Muscle of leg (tissue), 16 donors: ENCODE data around the gene PPP1R12B. TPM values are rescaled to one million over a fixed set of nuclear protein-coding genes. Genes with fewer than 3 reads are reported as not detected.

Source experiments
- DNase-seq: peaks from one replicate; pipeline ENCODE4 v3.0.0; 2013
- H3K27ac ChIP-seq: one replicate; pipeline ENCODE4 v1.5.1; 2013; ENCODE audit warnings: mild to moderate bottlenecking, low read length, control low read depth
- H3K27me3 ChIP-seq: one replicate; pipeline ENCODE4 v1.6.1; 2013; ENCODE audit warnings: low read length; ENCODE audit not compliant: control insufficient read depth, insufficient read depth
- H3K36me3 ChIP-seq: one replicate; pipeline ENCODE4 v1.6.1; 2013; ENCODE audit warnings: low read length; ENCODE audit not compliant: control insufficient read depth, insufficient read depth
- H3K4me1 ChIP-seq: one replicate; pipeline ENCODE4 v1.6.1; 2013; ENCODE audit warnings: low read length; ENCODE audit not compliant: control insufficient read depth, insufficient read depth
- H3K4me3 ChIP-seq: one replicate; pipeline ENCODE4 v1.5.1; 2013; ENCODE audit warnings: low read length, control low read depth
- H3K9me3 ChIP-seq: replicated peaks from 2 replicates; pipeline ENCODE4 v1.6.1; 2013; ENCODE audit warnings: low read depth, low read length; ENCODE audit not compliant: control insufficient read depth
- WGBS: methylation state at CpG from one replicate; pipeline ENCODE4 v1.1.5; 2013; ENCODE audit warnings: missing lambda C conversion rate; ENCODE audit not compliant: insufficient coverage; 5-methylcytosine and 5-hydroxymethylcytosine counted together
- long read RNA-seq, 11 donors: transcript quantifications; one replicate each; lab custom pipeline, GENCODE V29; 2026
- polyA plus RNA-seq, 8 donors: library from polyadenylated mRNA; unstranded; fragments of 120-200 nt; gene quantifications; one replicate each; pipeline versions ENCODE4 v1.2.1 to v1.2.3, GENCODE V29; 2013; ENCODE audit warnings: inconsistent platforms in 1 of 8, low replicate concordance in 1 of 8; ENCODE audit not compliant: insufficient read length in 8 of 8, insufficient read depth in 1 of 8
- total RNA-seq: library from RNA; stranded (reverse); fragments of 120-200 nt; gene quantifications from one replicate; pipeline ENCODE4 v1.2.4, GENCODE V29; 2013

The PPP1R12B gene, protein sequence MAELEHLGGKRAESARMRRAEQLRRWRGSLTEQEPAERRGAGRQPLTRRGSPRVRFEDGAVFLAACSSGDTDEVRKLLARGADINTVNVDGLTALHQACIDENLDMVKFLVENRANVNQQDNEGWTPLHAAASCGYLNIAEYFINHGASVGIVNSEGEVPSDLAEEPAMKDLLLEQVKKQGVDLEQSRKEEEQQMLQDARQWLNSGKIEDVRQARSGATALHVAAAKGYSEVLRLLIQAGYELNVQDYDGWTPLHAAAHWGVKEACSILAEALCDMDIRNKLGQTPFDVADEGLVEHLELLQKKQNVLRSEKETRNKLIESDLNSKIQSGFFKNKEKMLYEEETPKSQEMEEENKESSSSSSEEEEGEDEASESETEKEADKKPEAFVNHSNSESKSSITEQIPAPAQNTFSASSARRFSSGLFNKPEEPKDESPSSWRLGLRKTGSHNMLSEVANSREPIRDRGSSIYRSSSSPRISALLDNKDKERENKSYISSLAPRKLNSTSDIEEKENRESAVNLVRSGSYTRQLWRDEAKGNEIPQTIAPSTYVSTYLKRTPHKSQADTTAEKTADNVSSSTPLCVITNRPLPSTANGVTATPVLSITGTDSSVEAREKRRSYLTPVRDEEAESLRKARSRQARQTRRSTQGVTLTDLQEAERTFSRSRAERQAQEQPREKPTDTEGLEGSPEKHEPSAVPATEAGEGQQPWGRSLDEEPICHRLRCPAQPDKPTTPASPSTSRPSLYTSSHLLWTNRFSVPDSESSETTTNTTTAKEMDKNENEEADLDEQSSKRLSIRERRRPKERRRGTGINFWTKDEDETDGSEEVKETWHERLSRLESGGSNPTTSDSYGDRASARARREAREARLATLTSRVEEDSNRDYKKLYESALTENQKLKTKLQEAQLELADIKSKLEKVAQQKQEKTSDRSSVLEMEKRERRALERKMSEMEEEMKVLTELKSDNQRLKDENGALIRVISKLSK
- 81.8 TPM for total RNA-seq
- polyA plus RNA-seq: 10 to 100 TPM; 49.8 to 81.4 (median 68.7) TPM
- long read RNA-seq, donor 1, partial matches to known transcripts: 0 of 3 reads
- long read RNA-seq, donor 1, other reads (novel, unspliced or antisense): 0 of 3 reads
- long read RNA-seq, donor 2: 0 reads
- long read RNA-seq, donor 3, partial matches to known transcripts: 27 of 31 reads
- long read RNA-seq, donor 3, other reads (novel, unspliced or antisense): 0 of 31 reads
- long read RNA-seq, donor 4, partial matches to known transcripts: 13 of 15 reads
- long read RNA-seq, donor 4, other reads (novel, unspliced or antisense): 0 of 15 reads
- long read RNA-seq, donor 5, partial matches to known transcripts: 13 of 18 reads
- long read RNA-seq, donor 5, other reads (novel, unspliced or antisense): 0 of 18 reads
- long read RNA-seq, donor 6, partial matches to known transcripts: 93 of 100 reads
- long read RNA-seq, donor 6, other reads (novel, unspliced or antisense): 0 of 100 reads
- long read RNA-seq, donor 7, partial matches to known transcripts: 59 of 60 reads
- long read RNA-seq, donor 7, other reads (novel, unspliced or antisense): 0 of 60 reads
- long read RNA-seq, donor 8, partial matches to known transcripts: 10 of 12 reads
- long read RNA-seq, donor 8, other reads (novel, unspliced or antisense): 0 of 12 reads
- long read RNA-seq, donor 9, partial matches to known transcripts: 46 of 49 reads
- long read RNA-seq, donor 9, other reads (novel, unspliced or antisense): 0 of 49 reads
- long read RNA-seq, donor 10, partial matches to known transcripts: 20 of 26 reads
- long read RNA-seq, donor 10, other reads (novel, unspliced or antisense): 0 of 26 reads
- long read RNA-seq, donor 11, partial matches to known transcripts: 89 of 115 reads
- long read RNA-seq, donor 11, other reads (novel, unspliced or antisense): 23 of 115 reads

- peak within 1 kb of the TSS; percentile 82 for H3K4me3 ChIP-seq
- under 1% methylated on average over 60 of the region's 60 CpGs for WGBS
- H3K4me1 ChIP-seq: peaks cover 2% of the 10 kb centered on the region
- H3K27me3 ChIP-seq: no peaks in the 10 kb centered on the region
- DNase-seq: peak; percentile 100
- H3K36me3 ChIP-seq: no peaks in the 10 kb centered on the region
- H3K9me3 ChIP-seq: no peaks in the 10 kb centered on the region
- H3K27ac ChIP-seq: peak within 1 kb of the TSS; percentile 96
Observed at GRCh38 chr1:202348509-202349205, at the start of gene PPP1R12B. PPP1R12B (plus strand) TSS chr1:202348699; CDS start chr1:202348852, 153 bp downstream.

- WGBS: 100% methylated on average over 6 of the region's 9 CpGs
- H3K27me3 ChIP-seq: peaks cover 4% of the 10 kb centered on the region
- no peaks in the 10 kb centered on the region for H3K36me3 ChIP-seq
- no peak overlapping the region for H3K4me3 ChIP-seq
- H3K4me1 ChIP-seq: peaks cover 38% of the 10 kb centered on the region
- no peaks in the 10 kb centered on the region for H3K9me3 ChIP-seq
- no peak overlapping the region for H3K27ac ChIP-seq
- DNase-seq: no peak
Observed at GRCh38 chr1:202302166-202302565, 46.3 kb upstream of the PPP1R12B start.

- no peak overlapping the region for H3K4me3 ChIP-seq
- peak overlapping the region; percentile 35 for H3K27ac ChIP-seq
- DNase-seq: peak; percentile 80
- peaks cover 48% of the 10 kb centered on the region for H3K4me1 ChIP-seq
- no peaks in the 10 kb centered on the region for H3K9me3 ChIP-seq
- 66% methylated on average over 9 of the region's 9 CpGs for WGBS
- no peaks in the 10 kb centered on the region for H3K36me3 ChIP-seq
- peaks cover 4% of the 10 kb centered on the region for H3K27me3 ChIP-seq
Observed at GRCh38 chr1:202304375-202304774, 44.1 kb upstream of the PPP1R12B start.

DNA sequence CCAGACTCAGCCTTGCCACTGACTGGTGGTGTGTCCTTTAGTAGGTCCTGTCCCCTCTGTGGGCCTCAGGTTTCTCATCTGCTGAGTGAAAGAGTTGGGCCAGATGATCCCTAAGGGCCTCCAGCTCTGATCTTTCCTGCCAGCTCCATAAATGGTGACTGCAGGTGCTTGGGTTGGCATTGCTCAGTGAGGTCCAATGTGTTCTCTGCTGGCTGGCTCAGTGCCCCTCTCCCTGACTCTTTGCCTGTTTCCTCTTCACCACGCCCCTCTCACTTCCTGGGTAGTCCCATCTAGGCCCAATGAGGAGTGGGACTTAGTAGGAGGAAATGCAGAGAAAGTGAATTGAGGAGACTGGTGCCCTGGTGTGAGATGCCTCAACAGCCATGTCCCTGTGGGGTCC lies 43.3 kb upstream of the PPP1R12B start:
- WGBS: no CpG with 5 or more reads among the region's 1 CpG
- DNase-seq: peak; percentile 23
- Histone ChIP-seq H3K9me3 (no peaks in the 10 kb centered on the region), H3K4me3 (no peak overlapping the region), H3K27me3 (peaks cover 6% of the 10 kb centered on the region), H3K27ac (no peak overlapping the region), H3K4me1 (peaks cover 51% of the 10 kb centered on the region), H3K36me3 (no peaks in the 10 kb centered on the region)

- no peak overlapping the region for H3K4me3 ChIP-seq
- no peak for DNase-seq
- no peaks in the 10 kb centered on the region for H3K36me3 ChIP-seq
- 67% methylated on average over 5 of the region's 9 CpGs for WGBS
- H3K4me1 ChIP-seq: peaks cover 53% of the 10 kb centered on the region
- peaks cover 7% of the 10 kb centered on the region for H3K27me3 ChIP-seq
- no peak overlapping the region for H3K27ac ChIP-seq
- no peaks in the 10 kb centered on the region for H3K9me3 ChIP-seq
Observed at GRCh38 chr1:202306535-202307345, 41.8 kb upstream of the PPP1R12B start.

GRCh38 chr1:202310071-202310725 lies 38.3 kb upstream of the PPP1R12B start:
- DNase-seq: no peak
- H3K36me3 ChIP-seq: no peaks in the 10 kb centered on the region
- peaks cover 10% of the 10 kb centered on the region for H3K27me3 ChIP-seq
- no peak overlapping the region for H3K4me3 ChIP-seq
- H3K27ac ChIP-seq: no peak overlapping the region
- peaks cover 36% of the 10 kb centered on the region for H3K4me1 ChIP-seq
- no peaks in the 10 kb centered on the region for H3K9me3 ChIP-seq

DNA sequence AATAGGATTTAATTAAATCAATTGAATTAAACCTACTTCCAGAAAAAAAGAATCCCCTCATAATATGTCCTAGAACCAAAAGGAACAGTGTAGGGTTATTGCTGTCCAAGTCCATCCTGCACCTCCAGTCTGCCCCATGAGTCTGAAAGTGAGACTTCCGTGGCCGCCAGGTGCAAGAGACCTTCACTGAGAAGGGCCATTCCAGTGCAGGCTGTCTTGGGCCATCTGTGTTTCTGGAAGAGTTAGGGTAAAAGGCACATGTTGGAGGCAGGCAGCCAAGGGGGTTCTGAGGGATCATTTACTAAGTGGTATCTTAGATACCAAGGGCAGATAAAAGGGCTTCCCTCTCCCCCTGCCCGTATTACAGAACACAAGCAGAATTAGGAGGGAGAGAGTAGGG lies 37.8 kb upstream of the PPP1R12B start:
- DNase-seq: no peak
- H3K4me1 ChIP-seq: peaks cover 32% of the 10 kb centered on the region
- no CpG with 5 or more reads among the region's 3 CpGs for WGBS
- no peaks in the 10 kb centered on the region for H3K36me3 ChIP-seq
- no peak overlapping the region for H3K27ac ChIP-seq
- no peaks in the 10 kb centered on the region for H3K9me3 ChIP-seq
- H3K27me3 ChIP-seq: peaks cover 10% of the 10 kb centered on the region
- no peak overlapping the region for H3K4me3 ChIP-seq
